Testis (tissue), 3 donors: ENCODE measurements around the gene RASL11A. TPM values are rescaled to one million over a fixed set of nuclear protein-coding genes. Genes with fewer than 3 reads are reported as not detected.

Source experiments
- DNase-seq: peaks from one replicate; pipeline ENCODE4 v3.0.0-alpha.2; 2019
- H3K27ac ChIP-seq, 2 donors: fragments of 200-600 bp; sonication (generic); one replicate each; pipeline ENCODE4 v1.5.1; 2019
- H3K27me3 ChIP-seq: fragments of 200-600 bp; sonication (generic); one replicate; pipeline ENCODE4 v1.5.1; 2019
- H3K36me3 ChIP-seq: fragments of 200-600 bp; sonication (generic); one replicate; pipeline ENCODE4 v1.5.1; 2017; ENCODE audit warnings: low read depth; ENCODE audit errors: missing control alignments
- H3K4me1 ChIP-seq: fragments of 200-600 bp; sonication (generic); one replicate; pipeline ENCODE4 v1.5.1; 2019
- H3K4me3 ChIP-seq, 2 donors: fragments of 200-600 bp; sonication (generic); one replicate each; pipeline ENCODE4 v1.5.1; 2017 to 2019
- H3K9me3 ChIP-seq: fragments of 200-600 bp; sonication (generic); one replicate; pipeline ENCODE4 v1.5.1; 2017
- POLR2A ChIP-seq: fragments of 450-650 bp; IDR thresholded peaks from one replicate; pipeline ENCODE4 v1.6.1; 2017; ENCODE audit warnings: antibody characterized with exemption, mild to moderate bottlenecking, moderate library complexity
- whole genome bisulfite sequencing, 2 donors: methylation state at CpG; one replicate each; pipeline ENCODE4 v1.1.5; 2018; 5-methylcytosine and 5-hydroxymethylcytosine counted together
- intact Hi-C: fragments of 100-400 bp; cut with DNase I; formaldehyde crosslinking; loops from one replicate; pipeline ENCODE4 v1.15.1; 2023; ENCODE audit warnings: low total_unique reads
- polyA plus RNA-seq: library from polyadenylated mRNA; stranded (reverse); fragments of 350-450 nt; fragmentation: Illumina TruSeq; extraction: RNeasy Lipid Tissue Mini Kit (QIAGEN cat#74804); gene quantifications from one replicate; pipeline ENCODE4 v1.2.3, GENCODE V29; 2014; ENCODE audit warnings: low read depth, low replicate concordance; ENCODE audit not compliant: insufficient read depth
- total RNA-seq, 2 donors: library from RNA; depleted of rRNA; stranded (reverse); fragments of >200 nt; gene quantifications; one replicate each; pipeline ENCODE4 v1.2.3, GENCODE V29; 2016
- TF ChIP-seq, protein P1 (sequence below), 3 experiments: fragments of 450-650 bp in 2 of 3; fragments of 200-600 bp in 1 of 3; sonication (generic) in 1 of 3; IDR thresholded peaks; one replicate each; pipeline ENCODE4 v1.5.1; 2016 to 2019; ENCODE audit warnings: antibody characterized with exemption in 3 of 3, mild to moderate bottlenecking in 2 of 3, moderate library complexity in 1 of 3

Gene RASL11A
- total and polyA plus RNA-seq, 3 donors from 2014 or later: 8.2 to 11.8 (median 10.0) TPM

DNA sequence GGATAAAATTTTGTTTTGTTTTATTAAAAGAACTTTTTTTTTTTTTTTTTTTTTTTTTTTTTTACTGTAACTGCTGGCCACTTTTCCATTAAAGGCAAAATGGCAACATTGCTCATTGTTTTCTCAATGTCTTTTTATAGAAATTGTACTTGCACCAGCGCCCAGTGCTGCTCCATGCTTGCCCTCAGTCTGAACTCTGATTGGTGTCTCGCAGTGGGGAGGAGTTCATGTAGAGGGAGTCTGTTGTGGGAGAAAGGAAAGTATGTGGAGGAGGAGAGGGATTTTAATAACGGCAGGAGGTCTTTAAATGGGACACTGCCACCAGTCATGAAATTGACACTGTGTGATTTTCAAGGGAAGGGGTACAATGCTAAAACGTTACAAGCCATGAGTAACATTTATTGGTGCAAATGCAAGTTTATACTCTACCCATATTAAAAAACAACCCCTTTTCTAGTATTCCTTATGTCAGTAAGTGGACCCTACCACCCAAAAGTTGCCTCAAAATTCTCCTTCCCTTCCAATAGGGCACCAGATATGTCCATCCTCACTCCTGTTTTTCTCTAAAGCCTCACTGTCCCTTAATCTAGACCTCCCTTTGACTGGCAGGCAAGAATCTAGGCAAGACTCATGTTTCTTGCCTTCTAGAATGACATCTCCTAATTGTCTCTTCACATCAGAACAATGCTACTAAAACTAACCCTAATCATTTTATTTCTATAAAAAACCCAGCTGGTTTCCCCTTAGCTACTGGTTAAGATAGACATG is 3.2 kb downstream of the RASL11A start:
- Histone ChIP-seq H3K4me1 (peaks cover 37% of the 10 kb centered on the region), H3K36me3 (no peaks in the 10 kb centered on the region), H3K4me3 (no peak overlapping the region), H3K9me3 (no peaks in the 10 kb centered on the region), H3K27me3 (no peaks in the 10 kb centered on the region), H3K27ac (no peak overlapping the region)
- WGBS, 2 donors: 42 to 43% methylated on average over 4 of the region's 4 CpGs
- TF ChIP-seq POLR2A: no peak
- TF ChIP-seq, protein P1, sequence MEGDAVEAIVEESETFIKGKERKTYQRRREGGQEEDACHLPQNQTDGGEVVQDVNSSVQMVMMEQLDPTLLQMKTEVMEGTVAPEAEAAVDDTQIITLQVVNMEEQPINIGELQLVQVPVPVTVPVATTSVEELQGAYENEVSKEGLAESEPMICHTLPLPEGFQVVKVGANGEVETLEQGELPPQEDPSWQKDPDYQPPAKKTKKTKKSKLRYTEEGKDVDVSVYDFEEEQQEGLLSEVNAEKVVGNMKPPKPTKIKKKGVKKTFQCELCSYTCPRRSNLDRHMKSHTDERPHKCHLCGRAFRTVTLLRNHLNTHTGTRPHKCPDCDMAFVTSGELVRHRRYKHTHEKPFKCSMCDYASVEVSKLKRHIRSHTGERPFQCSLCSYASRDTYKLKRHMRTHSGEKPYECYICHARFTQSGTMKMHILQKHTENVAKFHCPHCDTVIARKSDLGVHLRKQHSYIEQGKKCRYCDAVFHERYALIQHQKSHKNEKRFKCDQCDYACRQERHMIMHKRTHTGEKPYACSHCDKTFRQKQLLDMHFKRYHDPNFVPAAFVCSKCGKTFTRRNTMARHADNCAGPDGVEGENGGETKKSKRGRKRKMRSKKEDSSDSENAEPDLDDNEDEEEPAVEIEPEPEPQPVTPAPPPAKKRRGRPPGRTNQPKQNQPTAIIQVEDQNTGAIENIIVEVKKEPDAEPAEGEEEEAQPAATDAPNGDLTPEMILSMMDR (IDR thresholded peaks at IDR 0.05): no peak
- intact Hi-C loops: no loop called here
- peak; percentile 78 for DNase-seq

DNA sequence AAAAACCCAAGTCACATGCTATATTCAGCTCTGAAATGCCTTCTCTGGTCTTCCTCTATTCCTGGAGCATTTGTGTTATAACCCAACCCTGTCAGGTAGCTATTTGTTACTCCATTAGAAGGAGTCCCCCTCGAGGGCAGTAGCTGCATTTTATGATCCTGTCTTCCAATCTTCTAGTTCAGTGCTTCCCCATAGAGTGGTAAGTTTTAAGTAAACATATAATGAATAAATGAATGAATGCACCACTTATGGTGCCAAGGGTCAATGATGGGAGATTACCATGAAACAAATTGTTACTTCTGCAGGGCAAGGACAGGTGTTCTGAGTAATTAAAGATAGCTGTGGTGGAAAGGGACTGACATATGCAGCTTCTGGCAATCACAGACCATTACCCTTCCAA is 4.0 kb downstream of the RASL11A start:
- TF ChIP-seq, protein P1 (IDR thresholded peaks at IDR 0.05): no peak
- no peak for TF ChIP-seq POLR2A
- WGBS, 2 donors: 53 to 71% methylated on average over 1 of the region's 1 CpG

DNA sequence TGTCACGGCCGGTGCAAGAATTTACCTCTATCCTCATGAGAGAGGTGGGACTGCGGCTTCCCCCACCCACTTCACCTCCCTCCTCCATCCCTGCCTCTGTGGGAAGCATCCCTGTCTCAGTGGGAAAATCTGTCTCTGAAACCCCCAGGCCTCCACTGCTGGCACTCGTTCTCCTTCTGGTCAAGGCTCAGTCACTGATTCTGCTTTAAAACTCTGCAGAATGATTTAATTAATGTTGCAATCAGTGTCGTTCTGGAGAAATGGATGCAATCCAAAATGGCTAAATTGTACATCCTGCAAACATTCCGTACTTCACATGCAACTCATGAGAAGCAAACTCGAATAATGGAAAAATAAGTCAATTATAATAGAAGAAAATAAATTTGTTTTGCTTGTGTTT is 5.6 kb downstream of the RASL11A start:
- TF ChIP-seq, protein P1 (IDR thresholded peaks at IDR 0.05): no peak
- no peak for TF ChIP-seq POLR2A
- Histone ChIP-seq H3K36me3 (no peaks in the 10 kb centered on the region), H3K9me3 (no peaks in the 10 kb centered on the region), H3K4me1 (peaks cover 37% of the 10 kb centered on the region), H3K27ac (no peak overlapping the region), H3K4me3 (no peak overlapping the region), H3K27me3 (no peaks in the 10 kb centered on the region)
- DNase-seq: no peak
- intact Hi-C loops: no loop called here
- 40 to 45% methylated on average over 7 of the region's 7 CpGs for WGBS, 2 donors

More for the DNA sequence above, 4.0 kb downstream of the RASL11A start:
- H3K27me3 ChIP-seq: no peaks in the 10 kb centered on the region
- H3K4me1 ChIP-seq: peaks cover 37% of the 10 kb centered on the region
- H3K4me3 ChIP-seq: no peak overlapping the region
- DNase-seq: no peak
- no peaks in the 10 kb centered on the region for H3K9me3 ChIP-seq
- no peaks in the 10 kb centered on the region for H3K36me3 ChIP-seq
- no peak overlapping the region for H3K27ac ChIP-seq
- intact Hi-C loops: no loop called here

DNA sequence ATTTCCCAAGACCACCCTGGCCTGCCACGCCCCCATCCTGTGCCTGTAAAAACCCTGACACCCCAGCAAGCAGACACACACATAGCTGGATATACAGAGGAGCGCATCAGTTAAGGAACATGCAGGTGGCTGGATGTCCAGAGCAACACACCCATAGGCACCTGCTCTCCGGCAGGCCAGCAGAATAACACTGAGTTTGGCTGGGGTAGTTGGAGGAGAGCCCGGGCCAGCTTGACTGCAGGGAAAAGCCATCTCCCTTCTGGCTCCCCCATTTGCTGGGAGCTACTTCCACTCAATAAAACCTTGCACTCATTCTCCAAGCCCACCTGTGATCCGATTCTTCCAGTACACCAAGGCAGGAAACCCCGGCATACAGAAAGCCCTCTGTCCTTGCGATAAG is 8.9 kb downstream of the RASL11A start:
- intact Hi-C loops: no loop called here
- Histone ChIP-seq H3K27ac (no peak overlapping the region), H3K36me3 (no peaks in the 10 kb centered on the region), H3K4me3 (no peak overlapping the region), H3K9me3 (no peaks in the 10 kb centered on the region), H3K27me3 (no peaks in the 10 kb centered on the region), H3K4me1 (peaks cover 9% of the 10 kb centered on the region)
- WGBS, 2 donors: 95% methylated on average over 7 of the region's 7 CpGs
- no peak for DNase-seq
- TF ChIP-seq POLR2A: no peak
- TF ChIP-seq, protein P1 (IDR thresholded peaks at IDR 0.05): no peak
